HG02938 (cell line): ENCODE data around the gene CCBE1.
A peak's percentile ranks its signal among the peaks of the same experiment; 100 is the strongest.
"Not testable (repeated sequence)": the region's sequence is repeated elsewhere in the genome, so short reads cannot be mapped to it uniquely, and the experiment has no call there.

Experiments
- ATAC-seq: cut with Tn5 transposase; IDR thresholded peaks from one replicate; pipeline ENCODE4 v1.9.1; 2021; ENCODE audit warnings: mild to moderate bottlenecking, moderate library complexity; ENCODE audit not compliant: unreplicated experiment

The CCBE1 gene

DNA sequence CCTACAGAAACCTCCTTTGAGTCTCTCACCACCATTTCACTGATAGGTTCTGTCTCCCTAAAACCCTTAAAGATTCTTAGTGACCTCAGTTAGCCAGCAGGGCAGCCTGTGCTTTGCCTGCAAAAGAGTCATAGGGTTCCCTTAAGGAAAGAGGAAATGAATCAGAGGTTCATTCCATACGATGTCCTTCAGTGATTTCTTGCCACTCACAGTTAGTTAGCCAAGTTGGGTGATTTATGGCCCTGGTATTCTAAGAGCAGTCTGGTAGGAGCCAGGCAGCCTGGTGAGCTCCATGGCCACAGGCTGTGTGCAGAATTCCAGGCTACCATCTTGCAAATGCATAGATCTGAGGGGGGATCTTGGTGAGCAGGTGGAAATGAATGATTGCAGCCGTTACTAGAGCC lies 18.7 kb upstream of the CCBE1 start:
- no peak for ATAC-seq

DNA sequence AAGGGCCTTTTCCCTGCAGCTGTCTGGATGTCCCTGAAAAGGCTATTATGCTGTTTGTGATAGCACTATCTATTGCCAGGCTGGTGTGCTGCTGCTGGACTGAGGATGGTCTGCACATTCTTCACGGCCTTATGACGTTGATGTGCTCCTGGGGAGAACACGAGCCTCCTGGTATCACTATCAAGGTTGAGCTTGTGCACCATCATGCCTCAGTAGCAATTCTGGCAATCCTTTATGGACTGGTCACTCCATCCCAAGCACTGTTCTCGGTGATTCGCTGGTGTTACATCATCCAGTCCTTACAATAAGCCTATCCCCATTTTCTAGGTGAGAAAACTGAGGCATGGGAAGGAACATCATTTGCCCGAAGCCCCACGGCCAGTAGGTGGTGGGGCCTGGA lies 18.2 kb upstream of the CCBE1 start:
- ATAC-seq: no peak

DNA sequence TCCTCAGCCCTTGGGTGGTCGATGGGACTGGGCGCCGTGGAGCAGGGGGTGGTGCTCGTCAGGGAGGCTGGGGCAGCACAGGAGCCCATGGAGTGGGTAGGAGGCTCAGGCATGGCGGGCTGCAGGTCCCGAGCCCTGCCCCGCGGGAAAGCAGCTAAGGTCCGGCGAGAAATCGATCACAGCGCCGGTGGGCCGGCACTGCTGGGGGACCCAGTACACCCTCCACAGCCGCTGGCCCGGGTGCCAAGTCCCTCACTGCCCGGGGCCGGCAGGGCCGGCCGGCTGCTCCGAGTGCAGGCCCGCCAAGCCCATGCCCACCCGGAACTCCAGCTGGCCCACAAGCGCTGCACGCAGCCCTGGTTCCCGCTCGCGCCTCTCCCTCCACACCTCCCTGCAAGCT lies 16.9 kb upstream of the CCBE1 start:
- not testable (repeated sequence) for ATAC-seq

DNA sequence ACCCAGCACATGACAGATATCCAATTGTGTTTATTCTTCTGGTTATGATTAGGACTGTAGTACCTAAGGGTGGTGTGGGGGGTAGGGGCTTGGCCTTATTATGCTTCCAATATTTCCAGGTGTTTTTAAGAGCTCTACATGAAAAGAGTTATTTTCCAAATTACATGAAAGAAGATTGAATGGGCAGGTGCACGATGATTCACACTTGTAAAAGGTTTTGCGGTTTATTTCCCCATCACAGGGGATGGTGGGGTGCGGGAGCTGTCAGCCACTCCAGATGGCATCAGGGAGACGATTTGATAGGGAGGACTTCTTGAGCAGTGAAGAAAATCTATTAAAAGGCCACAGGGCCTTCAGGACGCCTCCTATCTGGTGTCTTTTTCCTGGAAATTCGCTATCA lies 15.1 kb upstream of the CCBE1 start:
- ATAC-seq: no peak

DNA sequence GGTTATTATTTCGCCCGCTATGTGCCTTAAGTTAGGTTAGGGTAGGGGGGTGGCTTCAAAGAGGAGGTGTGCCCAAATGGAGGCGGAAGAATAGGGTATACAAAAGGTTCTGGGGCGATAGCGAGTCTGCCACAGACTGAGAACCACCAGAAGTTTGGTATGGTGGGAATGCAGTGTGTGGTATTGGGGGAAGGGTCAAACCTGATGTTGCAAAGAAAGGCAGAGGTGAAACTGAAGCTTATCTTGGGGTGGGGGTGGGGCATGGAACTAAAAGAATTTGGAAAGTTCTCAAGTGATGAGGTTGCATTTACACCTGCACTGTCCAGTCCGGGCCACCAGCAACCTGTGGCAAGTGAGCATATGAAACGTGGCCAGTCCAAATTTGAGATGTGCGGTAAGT lies 11.8 kb upstream of the CCBE1 start:
- no peak for ATAC-seq

DNA sequence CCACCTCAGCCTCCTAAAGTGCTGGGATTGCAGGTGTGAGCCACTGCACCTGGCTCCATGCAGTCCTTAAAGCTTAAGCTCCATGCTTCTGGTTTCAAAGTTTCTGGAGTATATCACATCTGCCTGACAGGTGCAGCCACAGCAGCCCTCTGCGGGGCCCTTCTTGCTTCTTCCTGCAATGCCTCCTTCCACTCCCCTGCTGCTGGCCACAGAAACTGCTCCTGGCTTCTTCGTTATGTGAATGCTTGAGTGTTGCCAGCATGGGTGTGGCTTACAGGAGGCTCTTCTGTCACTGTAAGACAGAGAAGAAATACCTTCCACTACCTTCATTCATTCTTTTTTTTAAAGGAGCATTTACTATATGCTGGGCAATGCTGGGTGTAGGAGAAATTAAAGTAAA lies 10.1 kb upstream of the CCBE1 start:
- ATAC-seq: no peak

DNA sequence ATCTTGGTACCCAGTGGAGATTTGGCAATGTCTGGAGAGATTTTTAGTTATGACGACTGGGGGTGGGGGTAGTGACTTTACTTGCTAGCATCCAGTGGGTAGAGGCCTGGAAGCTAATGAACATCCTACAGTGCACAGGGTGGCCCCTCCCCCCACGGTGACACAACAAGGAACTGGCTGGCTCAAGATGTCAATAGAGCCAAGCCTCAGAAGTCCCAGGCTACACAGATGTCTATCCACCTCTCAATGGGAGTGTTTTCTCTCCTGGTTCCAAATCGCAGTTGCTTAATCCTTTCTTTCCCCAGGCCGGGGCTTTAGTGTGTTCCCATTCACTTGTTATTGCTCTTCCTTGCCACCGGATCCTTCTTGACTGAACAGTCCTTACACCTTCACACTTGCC lies 9.3 kb upstream of the CCBE1 start:
- no peak for ATAC-seq

DNA sequence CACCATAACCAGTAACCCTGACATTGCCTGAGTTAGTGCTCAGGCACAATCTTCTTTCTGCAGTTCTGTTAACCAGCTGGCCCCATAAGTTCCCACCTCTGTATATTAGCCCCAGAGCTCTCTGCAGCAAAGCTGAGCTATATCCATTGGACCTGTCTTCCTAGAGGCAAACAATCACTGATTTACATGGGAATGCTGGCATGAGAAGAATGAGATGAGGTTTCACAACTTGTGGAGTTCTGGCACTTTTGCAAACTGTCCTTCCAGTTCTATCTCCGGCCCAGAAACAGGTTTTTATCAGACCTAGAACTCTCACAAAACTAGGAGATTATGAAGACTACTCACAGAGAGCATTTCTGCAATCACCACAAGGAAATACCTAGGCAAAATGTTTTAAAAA lies 7.9 kb upstream of the CCBE1 start:
- ATAC-seq: no peak

DNA sequence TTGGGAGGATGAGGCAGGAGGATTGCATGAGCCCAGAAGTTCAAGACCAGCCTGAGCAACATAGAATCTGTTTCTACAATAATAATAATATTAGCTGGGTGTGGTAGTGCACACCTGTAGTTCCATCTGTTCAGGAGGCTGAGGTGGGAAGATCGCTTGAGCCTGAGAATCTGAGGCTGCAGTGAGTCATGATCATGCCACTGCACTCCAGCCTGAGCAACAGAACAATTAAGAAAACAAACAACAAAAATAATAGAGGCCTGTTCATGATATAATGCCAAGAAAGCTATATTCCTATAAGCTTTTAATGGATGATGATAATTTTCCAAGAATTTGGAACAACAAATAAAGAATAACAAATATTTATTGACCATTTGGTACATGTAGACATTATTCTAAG lies 6.9 kb upstream of the CCBE1 start:
- no peak for ATAC-seq

DNA sequence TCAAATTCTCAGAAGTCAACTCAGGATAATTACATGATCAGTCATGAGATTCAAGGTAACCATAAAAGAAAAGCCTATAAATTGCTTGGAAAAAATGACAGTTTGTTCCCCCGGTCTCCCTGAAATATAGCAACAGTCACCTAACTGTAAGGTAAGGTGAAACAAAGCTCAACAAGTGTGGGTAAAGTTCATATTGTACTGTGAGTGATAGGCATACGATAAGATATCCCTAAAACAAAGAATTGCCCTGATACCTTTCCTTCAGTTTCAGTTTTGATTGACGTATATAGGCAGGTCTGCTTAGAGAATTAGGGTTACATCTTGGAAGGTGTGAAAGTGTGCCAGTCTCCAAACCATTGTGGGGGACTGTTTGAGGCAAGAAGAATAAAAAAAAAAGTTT lies 4.0 kb upstream of the CCBE1 start:
- no peak for ATAC-seq

DNA sequence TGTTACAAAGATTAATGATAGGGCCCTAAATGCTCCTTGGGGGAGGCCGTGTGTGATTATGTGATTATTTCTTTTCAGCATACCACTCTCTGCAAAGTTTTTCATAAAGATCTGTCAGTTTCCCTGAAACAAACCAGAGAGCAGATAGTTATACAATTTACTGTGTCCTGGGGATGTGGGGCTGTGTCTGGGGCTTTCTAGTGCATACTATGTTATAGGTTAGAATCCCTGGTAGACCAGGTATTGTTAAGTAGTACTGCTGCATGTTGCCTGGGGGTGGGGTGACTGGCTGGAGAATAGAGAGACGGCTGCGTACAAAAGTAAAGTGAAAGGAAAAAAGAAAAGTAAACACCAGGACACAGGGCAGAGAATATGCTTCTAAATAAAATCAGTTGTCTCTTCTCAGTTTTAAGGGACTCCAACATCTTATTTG lies 3.3 kb upstream of the CCBE1 start:
- ATAC-seq: no peak

DNA sequence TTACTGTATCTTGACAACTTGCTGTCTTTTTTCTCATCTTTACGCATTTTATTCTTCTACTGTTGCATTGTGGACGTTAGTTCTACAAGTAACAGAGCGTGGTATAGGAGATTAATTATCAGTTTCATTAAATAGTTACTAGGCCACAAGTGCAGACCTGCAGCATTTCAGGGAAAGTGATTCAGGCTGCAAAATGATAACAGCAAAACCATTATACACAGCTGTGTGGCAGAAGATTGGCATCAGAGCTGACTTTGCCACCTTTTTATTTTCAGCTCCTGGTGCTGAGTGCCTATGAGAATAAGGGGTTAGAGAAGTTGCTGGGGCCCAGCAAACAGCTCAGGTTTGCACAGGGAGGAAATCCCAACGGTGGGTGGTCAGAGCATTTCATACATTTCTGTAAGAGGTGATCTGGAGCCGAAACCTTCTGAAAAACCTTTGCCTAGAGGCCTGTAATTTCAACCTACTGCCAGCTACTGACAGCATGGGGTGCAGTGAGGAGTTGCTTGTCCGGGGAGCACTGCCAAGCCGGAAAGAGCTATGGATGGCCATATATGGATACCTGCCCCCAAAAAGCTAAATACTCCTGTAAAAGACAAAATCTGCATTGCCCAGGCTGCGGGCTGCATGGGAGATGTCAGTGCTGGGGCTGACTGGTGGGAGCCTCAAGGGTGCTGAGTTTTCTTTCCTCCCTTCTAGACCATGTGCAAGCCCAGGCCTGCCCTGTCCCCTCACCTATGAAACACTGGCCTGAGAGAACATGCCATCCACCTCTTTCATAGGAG lies 2.7 kb upstream of the CCBE1 start:
- ATAC-seq: no peak

DNA sequence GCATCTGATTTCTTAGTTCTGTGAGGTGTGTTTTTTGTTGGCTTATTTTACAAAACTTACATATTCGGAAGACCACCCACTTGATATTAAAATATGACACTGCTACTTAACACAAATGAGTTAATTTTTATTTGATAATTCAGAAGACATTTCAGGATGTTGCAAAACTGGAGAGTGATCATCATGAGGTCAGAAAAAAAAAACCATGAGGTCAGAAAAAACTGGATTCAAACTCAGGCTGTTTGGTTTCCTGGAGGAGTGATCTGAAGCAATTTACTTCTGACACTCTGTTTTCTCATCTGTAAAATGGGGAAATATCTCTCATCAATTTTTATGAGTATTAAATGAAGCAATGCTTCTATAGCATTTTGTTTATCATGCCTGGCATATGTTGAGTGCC lies 1.8 kb upstream of the CCBE1 start:
- no peak for ATAC-seq

DNA sequence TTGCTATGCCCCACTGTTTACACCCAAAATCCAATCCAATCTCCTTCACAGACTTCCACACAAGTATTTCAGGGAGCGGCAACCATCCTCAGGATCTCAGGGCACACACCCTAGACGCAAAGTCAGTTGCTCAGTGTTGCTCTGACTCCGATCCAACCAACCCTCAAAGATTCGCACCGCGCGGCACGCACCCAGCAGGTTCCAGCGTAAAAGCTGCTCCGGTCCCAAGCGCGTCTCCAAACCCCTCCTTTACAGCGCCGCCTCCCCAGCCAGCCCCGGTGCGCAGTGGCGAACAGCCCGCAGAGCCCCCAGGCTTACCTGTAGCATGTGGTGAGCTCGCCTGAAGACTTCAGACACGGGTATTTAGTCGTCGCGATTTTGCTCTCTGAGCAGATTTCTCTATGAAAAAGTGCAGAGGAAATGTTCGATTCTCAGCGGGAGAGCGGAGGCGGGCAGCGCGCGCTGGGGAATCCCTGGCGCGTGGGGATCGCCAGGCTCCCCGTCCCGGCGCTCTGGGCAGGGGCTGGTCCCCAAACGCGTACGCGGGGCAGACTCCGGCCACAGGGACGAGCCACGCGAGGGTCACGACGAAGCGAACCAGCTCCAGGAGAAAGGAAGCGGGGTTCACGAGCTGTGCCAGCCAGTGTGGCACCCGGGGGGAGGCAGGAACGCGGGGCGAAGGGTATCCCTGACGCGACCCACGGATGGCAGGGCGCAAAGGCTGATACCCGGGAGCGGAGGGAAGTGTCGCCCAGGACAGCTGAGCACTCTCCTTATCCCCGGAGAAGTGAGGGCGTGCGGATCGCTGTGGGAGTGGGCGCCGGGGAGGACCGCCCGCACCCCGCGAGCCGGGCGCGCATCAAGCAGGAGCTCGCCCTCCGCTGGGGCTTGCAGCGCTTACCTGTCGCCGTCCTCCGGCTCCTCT lies 650 bp downstream of the CCBE1 start:
- ATAC-seq: peak; percentile 37

DNA sequence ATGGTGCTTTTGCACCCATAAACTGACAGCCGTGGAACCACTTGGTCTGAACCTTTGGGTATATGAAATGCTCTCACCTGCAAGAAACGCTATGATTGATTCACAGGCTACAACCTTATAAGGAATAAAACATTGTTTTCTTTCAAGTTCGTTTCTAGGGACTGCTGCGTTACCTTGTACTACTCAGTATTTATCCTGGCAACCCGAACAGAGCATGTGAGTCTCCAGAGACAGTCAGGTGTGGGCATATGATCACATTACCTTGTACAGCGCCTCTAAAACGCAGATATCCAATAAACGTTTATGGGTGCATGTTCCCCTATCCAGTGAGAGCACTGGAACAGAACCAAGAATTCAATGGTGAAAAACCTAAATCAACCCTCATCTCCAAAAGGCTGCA lies 1.7 kb downstream of the CCBE1 start:
- no peak for ATAC-seq

DNA sequence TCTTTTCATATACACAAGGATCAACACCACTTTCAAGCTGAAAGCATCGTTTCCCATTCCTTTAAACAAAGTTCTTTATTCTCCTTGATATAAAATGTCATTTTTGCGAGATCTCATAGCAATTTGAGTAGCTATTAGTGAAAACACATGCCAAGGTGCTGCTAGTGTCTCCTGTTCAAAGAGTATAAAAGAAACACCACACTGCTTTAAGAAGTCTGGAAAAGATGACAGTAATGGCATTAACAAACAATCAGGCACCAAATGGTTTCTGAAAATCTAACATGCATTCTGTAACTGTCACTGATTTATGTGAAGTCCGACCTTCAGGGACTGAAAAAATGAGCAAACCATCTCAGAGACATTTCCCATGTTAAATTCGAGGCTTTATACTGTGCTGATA lies 2.4 kb downstream of the CCBE1 start:
- ATAC-seq: no peak

DNA sequence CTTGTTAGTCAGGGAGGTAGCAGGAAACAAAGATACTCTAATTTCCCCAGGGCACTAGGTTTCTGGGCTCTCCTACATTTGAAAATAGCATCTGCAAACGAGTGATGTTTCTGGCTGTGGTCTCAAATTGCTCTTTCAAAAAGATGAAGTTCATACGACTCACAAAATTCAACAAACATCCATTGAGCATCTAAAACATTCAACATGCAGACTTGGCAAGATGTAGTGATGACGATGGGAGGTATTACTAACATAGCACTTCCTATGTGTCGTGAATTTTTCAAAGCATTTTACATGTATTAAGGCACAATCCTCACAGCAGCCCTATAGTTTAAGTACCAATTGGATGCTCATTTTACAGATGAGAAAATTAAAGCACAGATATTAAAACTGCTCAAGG lies 5.2 kb downstream of the CCBE1 start:
- no peak for ATAC-seq

DNA sequence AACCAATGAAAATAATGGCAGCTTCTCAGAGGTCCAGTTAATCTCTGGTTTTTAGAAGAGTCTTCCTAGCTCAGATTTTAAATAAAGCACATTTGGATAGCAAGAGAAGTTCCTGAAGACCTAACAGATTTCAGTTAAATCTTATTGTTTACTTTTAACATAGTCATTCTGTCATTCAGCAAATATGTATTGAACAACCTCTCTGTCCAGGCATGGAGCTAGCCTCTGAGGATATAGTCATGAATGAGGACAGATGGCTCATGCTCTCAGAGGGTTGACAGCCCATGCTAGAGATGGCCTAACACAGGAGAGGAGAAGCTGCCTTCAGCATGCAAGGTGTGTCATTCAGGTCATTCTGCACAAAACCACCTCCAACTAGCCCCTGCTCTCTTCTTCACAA lies 6.2 kb downstream of the CCBE1 start:
- no peak for ATAC-seq

DNA sequence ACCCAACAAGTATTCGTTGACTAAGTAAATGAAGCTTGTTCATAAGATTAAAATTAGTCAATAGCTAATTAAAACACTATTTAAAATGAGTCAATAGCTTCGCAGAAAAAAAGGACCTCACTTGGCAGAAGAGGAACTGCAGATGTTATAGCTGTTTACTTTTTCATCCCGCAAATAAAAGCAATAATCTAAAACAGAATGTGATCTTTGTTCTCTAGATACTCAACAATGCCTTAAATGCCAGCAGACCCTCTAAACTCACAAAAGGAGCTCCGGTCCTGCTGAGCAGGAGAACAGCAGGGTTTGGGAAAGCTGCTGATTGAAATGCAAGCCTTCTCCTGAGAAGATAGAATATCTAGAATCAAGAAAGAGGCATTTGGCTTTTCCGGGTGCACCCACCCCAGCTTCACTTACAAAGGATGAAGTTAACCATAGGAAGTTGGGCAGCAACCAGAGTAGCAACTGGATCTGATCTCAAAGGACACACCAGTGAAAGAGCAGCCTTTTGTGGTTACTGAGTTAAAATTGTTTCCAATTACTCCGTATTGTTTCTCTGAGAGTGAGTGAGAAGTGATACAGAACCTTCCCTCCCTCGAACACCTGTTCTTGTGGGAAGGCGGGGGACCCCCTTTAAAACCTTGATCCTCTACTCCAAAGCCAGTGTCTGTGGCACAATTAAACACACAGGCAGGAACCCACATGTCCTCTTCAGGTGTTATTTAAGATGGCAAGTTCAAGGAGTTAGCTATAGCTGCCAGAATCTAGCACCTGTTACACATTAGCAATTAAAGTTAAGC lies 6.8 kb downstream of the CCBE1 start:
- no peak for ATAC-seq

DNA sequence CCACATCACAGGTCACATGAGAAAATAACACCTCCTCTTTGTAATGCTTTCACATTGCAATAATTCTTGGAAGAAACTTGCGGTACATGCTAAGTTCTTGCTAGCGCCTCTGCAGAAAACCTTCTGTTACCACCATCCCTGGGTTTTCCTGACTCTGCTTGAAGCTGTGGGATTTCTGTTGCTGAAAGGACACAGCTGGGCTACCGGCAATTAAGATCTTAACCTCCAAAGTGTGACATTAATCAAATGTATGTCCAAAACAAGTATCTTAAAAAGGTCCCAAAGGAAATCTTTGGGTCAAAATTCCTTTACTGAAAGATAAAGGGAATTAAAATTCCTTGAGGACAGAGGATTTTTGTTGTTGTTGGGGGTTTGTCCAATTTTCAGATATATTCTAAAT lies 7.5 kb downstream of the CCBE1 start:
- no peak for ATAC-seq

DNA sequence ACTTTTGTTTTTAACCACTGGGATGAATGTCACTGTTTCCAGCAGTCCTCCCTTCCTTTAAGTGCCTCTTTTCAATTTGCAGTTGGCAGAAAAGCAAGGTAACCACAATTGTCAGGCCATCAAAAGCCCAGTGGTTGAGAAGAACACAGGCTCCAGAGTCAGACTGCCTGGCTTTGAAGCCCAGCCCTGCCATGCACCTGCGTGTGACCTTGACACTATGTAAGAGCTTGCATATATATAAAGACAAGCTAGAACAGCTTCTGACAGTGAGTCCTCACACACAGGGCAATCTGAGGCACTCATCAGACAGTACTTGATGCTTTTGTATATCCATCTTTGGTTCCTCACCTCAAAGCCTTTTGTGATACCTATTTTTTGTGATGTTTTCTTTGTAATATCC lies 11.0 kb downstream of the CCBE1 start:
- no peak for ATAC-seq
